Right lobe of liver (tissue), 4 donors: ENCODE data around the gene TRIM50.

Experiments used
- POLR2A ChIP-seq: fragments of 450-650 bp; IDR thresholded peaks from one replicate; pipeline ENCODE4 v1.6.1; 2017; ENCODE audit warnings: antibody characterized with exemption, mild to moderate bottlenecking
- TF ChIP-seq, protein P1 (sequence below), 4 donors: fragments of 200-600 bp in 3 of 4; fragments of 450-650 bp in 1 of 4; IDR thresholded peaks; one replicate each; pipeline versions ENCODE4 v1.5.1 to v1.8.0; 2016 to 2022; ENCODE audit warnings: antibody characterized with exemption in 4 of 4, mild to moderate bottlenecking in 2 of 4
- donor health status: DM: no; HTN: no; CAD: no.
- donor health status: DM: no; HTN: no; CAD: no.
- donor health status: DM: no; HTN: yes; CAD: no.

DNA sequence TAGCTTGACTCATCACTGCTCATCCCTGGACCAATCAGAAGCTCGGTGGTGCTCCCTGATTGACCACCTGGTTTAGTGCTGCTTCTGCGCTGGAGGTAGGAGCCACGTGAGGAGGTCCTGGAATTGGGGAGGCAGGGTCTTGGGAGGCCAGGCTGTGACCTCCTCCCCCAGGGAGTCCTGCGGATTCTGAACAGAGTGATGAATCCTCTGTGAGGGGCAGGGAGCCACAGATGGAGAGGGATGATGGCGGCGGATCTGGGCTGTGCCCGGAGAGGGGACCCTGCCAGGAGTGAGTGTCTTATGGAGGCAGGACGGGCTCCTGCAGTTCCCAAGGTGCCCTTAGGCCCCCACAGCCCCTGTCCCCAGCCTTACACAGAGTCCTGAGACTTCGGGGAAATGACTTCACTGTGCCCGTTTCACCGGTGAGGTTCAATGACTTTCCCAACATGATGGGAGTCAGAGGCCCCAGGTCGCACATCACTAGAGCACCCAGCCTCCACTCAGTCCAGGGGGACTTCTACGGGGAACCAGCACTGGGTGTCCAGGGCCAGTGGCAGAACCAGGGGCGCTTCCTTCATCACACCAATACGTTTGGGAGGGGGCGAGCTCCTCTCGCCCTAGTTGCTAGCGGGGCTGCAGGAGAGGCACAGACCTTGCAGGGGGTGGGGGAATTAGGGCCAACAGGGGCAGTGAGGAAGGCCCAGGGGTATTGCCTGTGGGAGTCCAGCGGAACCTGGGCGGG lies 49.0 kb upstream of the TRIM50 start:
- TF ChIP-seq, protein P1, sequence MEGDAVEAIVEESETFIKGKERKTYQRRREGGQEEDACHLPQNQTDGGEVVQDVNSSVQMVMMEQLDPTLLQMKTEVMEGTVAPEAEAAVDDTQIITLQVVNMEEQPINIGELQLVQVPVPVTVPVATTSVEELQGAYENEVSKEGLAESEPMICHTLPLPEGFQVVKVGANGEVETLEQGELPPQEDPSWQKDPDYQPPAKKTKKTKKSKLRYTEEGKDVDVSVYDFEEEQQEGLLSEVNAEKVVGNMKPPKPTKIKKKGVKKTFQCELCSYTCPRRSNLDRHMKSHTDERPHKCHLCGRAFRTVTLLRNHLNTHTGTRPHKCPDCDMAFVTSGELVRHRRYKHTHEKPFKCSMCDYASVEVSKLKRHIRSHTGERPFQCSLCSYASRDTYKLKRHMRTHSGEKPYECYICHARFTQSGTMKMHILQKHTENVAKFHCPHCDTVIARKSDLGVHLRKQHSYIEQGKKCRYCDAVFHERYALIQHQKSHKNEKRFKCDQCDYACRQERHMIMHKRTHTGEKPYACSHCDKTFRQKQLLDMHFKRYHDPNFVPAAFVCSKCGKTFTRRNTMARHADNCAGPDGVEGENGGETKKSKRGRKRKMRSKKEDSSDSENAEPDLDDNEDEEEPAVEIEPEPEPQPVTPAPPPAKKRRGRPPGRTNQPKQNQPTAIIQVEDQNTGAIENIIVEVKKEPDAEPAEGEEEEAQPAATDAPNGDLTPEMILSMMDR (IDR thresholded peaks at IDR 0.05): no peak
- TF ChIP-seq POLR2A: no peak
